Osteoblast (primary cell): ENCODE measurements around the gene N4BP3. TPM values are rescaled to one million over a fixed set of nuclear protein-coding genes. Genes with fewer than 3 reads are reported as not detected.

Source experiments
- DNase-seq: peaks from one replicate; pipeline ENCODE4 v3.0.0; 2011; ENCODE audit warnings: low spot score, mixed read lengths; ENCODE audit not compliant: insufficient read length; ENCODE audit errors: missing footprints
- H2AFZ ChIP-seq: 2 replicates; pipeline ENCODE4 v1.6.0; 2011; ENCODE audit warnings: mild to moderate bottlenecking, low read length
- H3K27ac ChIP-seq: 2 replicates; pipeline ENCODE4 v1.5.1; 2011; ENCODE audit warnings: mild to moderate bottlenecking, low read depth, low read length, moderate library complexity
- H3K27me3 ChIP-seq: 2 replicates; pipeline ENCODE4 v1.6.0; 2012; ENCODE audit warnings: mild to moderate bottlenecking, control low read depth, inconsistent platforms, low read length, moderate library complexity; ENCODE audit not compliant: insufficient read depth
- H3K36me3 ChIP-seq: 2 replicates; pipeline ENCODE4 v1.5.1; 2011; ENCODE audit warnings: mild to moderate bottlenecking, low read length, control low read depth, moderate library complexity; ENCODE audit not compliant: insufficient read depth
- H3K4me1 ChIP-seq: 2 replicates; pipeline ENCODE4 v1.5.1; 2011; ENCODE audit warnings: mild to moderate bottlenecking, low read length, control low read depth, moderate library complexity; ENCODE audit not compliant: insufficient read depth
- H3K4me2 ChIP-seq: 2 replicates; pipeline ENCODE4 v1.6.0; 2011; ENCODE audit warnings: mild to moderate bottlenecking, low read length; ENCODE audit not compliant: insufficient read depth
- H3K4me3 ChIP-seq: fragments of 200-600 bp; sonication (generic); 3 replicates; pipeline ENCODE4 v1.5.1; 2012; ENCODE audit warnings: mild to moderate bottlenecking, low read length, inconsistent platforms; ENCODE audit not compliant: insufficient read depth
- H3K79me2 ChIP-seq: 2 replicates; pipeline ENCODE4 v1.6.0; 2012; ENCODE audit warnings: mild to moderate bottlenecking, low read length, control low read depth, inconsistent platforms; ENCODE audit not compliant: insufficient read depth
- H3K9me3 ChIP-seq: 2 replicates; pipeline ENCODE4 v1.5.1; 2011; ENCODE audit warnings: low read depth, low read length, control low read depth
- H4K20me1 ChIP-seq: 2 replicates; pipeline ENCODE4 v1.6.0; 2012; ENCODE audit warnings: mild to moderate bottlenecking, low read length, control low read depth; ENCODE audit not compliant: insufficient read depth
- CTCF ChIP-seq: IDR thresholded peaks from 2 replicates; pipeline ENCODE4 v1.5.1; 2011; ENCODE audit warnings: mild to moderate bottlenecking, low read depth, low read length, moderate library complexity; ENCODE audit errors: extremely low read depth
- total RNA-seq: library from RNA; depleted of rRNA; stranded (reverse); fragments of >200 nt; gene quantifications from 2 replicates; pipeline ENCODE4 v1.2.3, GENCODE V29; 2012

N4BP3 gene
- total RNA-seq, 1 donor, result under 0.01 TPM

GRCh38 chr5:178117923-178118701, 4.8 kb downstream of the N4BP3 start:
- no peak overlapping the region for H2AFZ ChIP-seq
- no peak overlapping the region for H3K4me3 ChIP-seq
- DNase-seq, result peak; percentile 74
- no peaks in the 10 kb centered on the region for H3K9me3 ChIP-seq
- no peak overlapping the region for H3K4me2 ChIP-seq
- no peak for TF ChIP-seq CTCF
- H3K36me3 ChIP-seq, result no peaks in the 10 kb centered on the region
- peaks cover 31% of the 10 kb centered on the region for H3K27me3 ChIP-seq
- no peaks in the 10 kb centered on the region for H4K20me1 ChIP-seq
- H3K27ac ChIP-seq, result no peak overlapping the region
- H3K79me2 ChIP-seq, result no peaks in the 10 kb centered on the region
- no peaks in the 10 kb centered on the region for H3K4me1 ChIP-seq

GRCh38 chr5:178119915-178120606, 6.7 kb downstream of the N4BP3 start:
- H3K4me2 ChIP-seq, result no peak overlapping the region
- no peaks in the 10 kb centered on the region for H3K4me1 ChIP-seq
- peak; percentile 83 for DNase-seq
- H4K20me1 ChIP-seq, result no peaks in the 10 kb centered on the region
- H3K36me3 ChIP-seq, result no peaks in the 10 kb centered on the region
- H3K27me3 ChIP-seq, result peaks cover 17% of the 10 kb centered on the region
- no peaks in the 10 kb centered on the region for H3K9me3 ChIP-seq
- no peak overlapping the region for H3K4me3 ChIP-seq
- H2AFZ ChIP-seq, result no peak overlapping the region
- no peaks in the 10 kb centered on the region for H3K79me2 ChIP-seq
- H3K27ac ChIP-seq, result no peak overlapping the region
- no peak for TF ChIP-seq CTCF

- TF ChIP-seq CTCF, result peak; percentile 30
- Histone ChIP-seq H3K4me3 (no peak overlapping the region), H3K79me2 (no peaks in the 10 kb centered on the region), H3K27ac (no peak overlapping the region), H4K20me1 (no peaks in the 10 kb centered on the region), H2AFZ (no peak overlapping the region), H3K27me3 (peaks cover 10% of the 10 kb centered on the region), H3K4me2 (no peak overlapping the region), H3K9me3 (no peaks in the 10 kb centered on the region), H3K36me3 (no peaks in the 10 kb centered on the region), H3K4me1 (no peaks in the 10 kb centered on the region)
- DNase-seq, result peak; percentile 91
Measured at GRCh38 chr5:178120607-178121357, 7.5 kb downstream of the N4BP3 start.
